Smooth muscle cell (in vitro differentiated cells): ENCODE data around the gene UBXN2A. TPM values are rescaled to one million over a fixed set of nuclear protein-coding genes. Genes with fewer than 3 reads are reported as not detected.

ENCODE experiments used
- DNase-seq: peaks from one replicate; lab custom pipeline; 2025; ENCODE audit not compliant: unreplicated experiment; lab: John Stamatoyannopoulos, UW
- H2AFZ ChIP-seq: fragments of 200-600 bp; sonication (generic); 2 replicates; pipeline ENCODE4 v1.6.0; 2016; ENCODE audit warnings: antibody characterized with exemption, low read depth, mild to moderate bottlenecking
- H3F3A ChIP-seq: fragments of 200-600 bp; sonication (generic); 2 replicates; pipeline ENCODE4 v1.6.0; 2017; ENCODE audit warnings: antibody characterized with exemption, low read depth
- H3K27ac ChIP-seq: fragments of 200-600 bp; sonication (generic); 2 replicates; pipeline ENCODE4 v1.5.1; 2016; ENCODE audit warnings: low read depth, mild to moderate bottlenecking
- H3K27me3 ChIP-seq: fragments of 200-600 bp; sonication (generic); 2 replicates; pipeline ENCODE4 v1.6.1; 2016; ENCODE audit warnings: low read depth, mild to moderate bottlenecking
- H3K36me3 ChIP-seq: fragments of 200-600 bp; sonication (generic); 2 replicates; pipeline ENCODE4 v1.5.1; 2016; ENCODE audit warnings: low read depth
- H3K4me1 ChIP-seq: fragments of 200-600 bp; sonication (generic); 2 replicates; pipeline ENCODE4 v1.5.1; 2016; ENCODE audit warnings: low read depth
- H3K4me2 ChIP-seq: fragments of 200-600 bp; sonication (generic); 2 replicates; pipeline ENCODE4 v1.6.0; 2016; ENCODE audit warnings: mild to moderate bottlenecking
- H3K4me3 ChIP-seq: fragments of 200-600 bp; sonication (generic); 2 replicates; pipeline ENCODE4 v1.5.1; 2016; ENCODE audit warnings: mild to moderate bottlenecking
- H3K79me2 ChIP-seq: fragments of 200-600 bp; sonication (generic); 2 replicates; pipeline ENCODE4 v1.6.0; 2016; ENCODE audit warnings: low read depth, mild to moderate bottlenecking
- H3K9ac ChIP-seq: fragments of 200-600 bp; sonication (generic); 2 replicates; pipeline ENCODE4 v1.6.0; 2016; ENCODE audit warnings: low read depth
- H3K9me3 ChIP-seq: fragments of 200-600 bp; sonication (generic); replicated peaks from 2 replicates; pipeline ENCODE4 v1.5.1; 2016; ENCODE audit warnings: low read depth
- H4K20me1 ChIP-seq: fragments of 200-600 bp; sonication (generic); 2 replicates; pipeline ENCODE4 v1.6.0; 2016; ENCODE audit warnings: low read depth
- CTCF ChIP-seq: fragments of 200-600 bp; sonication (generic); IDR thresholded peaks from 2 replicates; pipeline ENCODE4 v1.5.1; 2017; ENCODE audit warnings: borderline replicate concordance, mild to moderate bottlenecking, antibody characterized with exemption; ENCODE audit not compliant: insufficient read depth, poor library complexity, severe bottlenecking
- WGBS: methylation state at CpG from one replicate; pipeline ENCODE4 v1.1.7; 2016; ENCODE audit warnings: low lambda C conversion rate; 5-methylcytosine and 5-hydroxymethylcytosine counted together
- polyA plus RNA-seq: library from polyadenylated mRNA; unstranded; fragments of >200 nt; fragmentation: Nextera tagmentation; extraction: Ambion mirVana; gene quantifications from 2 replicates; pipeline ENCODE4 v1.2.1, GENCODE V29; 2016
- total RNA-seq: library from RNA; depleted of rRNA; stranded (reverse); fragments of >200 nt; gene quantifications from 2 replicates; pipeline ENCODE4 v1.2.3, GENCODE V29; 2014

UBXN2A gene
- total and polyA plus RNA-seq, 2 experiments from 2014 or later, result 15.5 to 21.6 TPM

- Histone ChIP-seq H3K9me3 (no peaks in the 10 kb centered on the region), H3K4me2 (peak overlapping the region; percentile 87), H2AFZ (peak overlapping the region; percentile 63), H3F3A (no peaks in the 10 kb centered on the region), H3K27ac (peak overlapping the region; percentile 59), H3K4me3 (peak overlapping the region; percentile 87), H4K20me1 (no peaks in the 10 kb centered on the region), H3K9ac (peak overlapping the region; percentile 78), H3K27me3 (no peaks in the 10 kb centered on the region), H3K36me3 (no peaks in the 10 kb centered on the region), H3K79me2 (peaks cover 32% of the 10 kb centered on the region), H3K4me1 (peaks cover 13% of the 10 kb centered on the region)
- TF ChIP-seq CTCF, result no peak
- 5% methylated on average over 2 of the region's 2 CpGs for WGBS
- DNase-seq, result no peak
Measured at GRCh38 chr2:24046599-24046929, 106.3 kb downstream of the UBXN2A start.

- H4K20me1 ChIP-seq, result no peaks in the 10 kb centered on the region
- peak within 1 kb of the TSS; percentile 59 for H3K27ac ChIP-seq
- H3K9ac ChIP-seq, result peak within 1 kb of the TSS; percentile 78
- under 1% methylated on average over 28 of the region's 38 CpGs for WGBS
- peak; percentile 63 for DNase-seq
- no peaks in the 10 kb centered on the region for H3K9me3 ChIP-seq
- no peaks in the 10 kb centered on the region for H3K27me3 ChIP-seq
- peak within 1 kb of the TSS; percentile 63 for H2AFZ ChIP-seq
- peak within 1 kb of the TSS; percentile 87 for H3K4me2 ChIP-seq
- TF ChIP-seq CTCF, result no peak
- H3K79me2 ChIP-seq, result peaks cover 32% of the 10 kb centered on the region
- peaks cover 13% of the 10 kb centered on the region for H3K4me1 ChIP-seq
- no peaks in the 10 kb centered on the region for H3F3A ChIP-seq
- peak within 1 kb of the TSS; percentile 87 for H3K4me3 ChIP-seq
- H3K36me3 ChIP-seq, result no peaks in the 10 kb centered on the region
Measured at GRCh38 chr2:24046930-24047702, 106.9 kb downstream of the UBXN2A start, which contains the start of gene WDCP. TSS of gene WDCP (minus strand) at chr2:24047391. CDS start at chr2:24039494, 7,897 bp downstream.

GRCh38 chr2:24047703-24048033, 107.4 kb downstream of the UBXN2A start:
- Histone ChIP-seq H2AFZ (peak overlapping the region; percentile 56), H3K4me2 (peak overlapping the region; percentile 81), H3F3A (no peaks in the 10 kb centered on the region), H3K27ac (no peak overlapping the region), H3K9ac (no peak overlapping the region), H3K27me3 (no peaks in the 10 kb centered on the region), H3K79me2 (peaks cover 32% of the 10 kb centered on the region), H4K20me1 (no peaks in the 10 kb centered on the region), H3K36me3 (no peaks in the 10 kb centered on the region), H3K4me3 (peak overlapping the region; percentile 36), H3K9me3 (no peaks in the 10 kb centered on the region), H3K4me1 (peaks cover 13% of the 10 kb centered on the region)
- TF ChIP-seq CTCF, result no peak
- WGBS, result 50% methylated on average over 8 of the region's 8 CpGs
- DNase-seq, result no peak
